ENCODE results near the gene CFAP100. TPM values are rescaled to one million over a fixed set of nuclear protein-coding genes. Genes with fewer than 3 reads are reported as not detected.

CFAP100 gene
- total RNA-seq, 1 donor: not detected

- DNase-seq (ENCODE audit: low read depth in 2 of 3, low spot score in 2 of 3): peak; percentile 89 to 94 (median 91)
These were observed 80.9 kb downstream of the CFAP100 start, which contains the start of gene ZXDC for GRCh38 chr3:126475413-126476114. Gene ZXDC (minus strand): TSS chr3:126475891. CDS start chr3:126475865, 26 bp downstream.

DNA sequence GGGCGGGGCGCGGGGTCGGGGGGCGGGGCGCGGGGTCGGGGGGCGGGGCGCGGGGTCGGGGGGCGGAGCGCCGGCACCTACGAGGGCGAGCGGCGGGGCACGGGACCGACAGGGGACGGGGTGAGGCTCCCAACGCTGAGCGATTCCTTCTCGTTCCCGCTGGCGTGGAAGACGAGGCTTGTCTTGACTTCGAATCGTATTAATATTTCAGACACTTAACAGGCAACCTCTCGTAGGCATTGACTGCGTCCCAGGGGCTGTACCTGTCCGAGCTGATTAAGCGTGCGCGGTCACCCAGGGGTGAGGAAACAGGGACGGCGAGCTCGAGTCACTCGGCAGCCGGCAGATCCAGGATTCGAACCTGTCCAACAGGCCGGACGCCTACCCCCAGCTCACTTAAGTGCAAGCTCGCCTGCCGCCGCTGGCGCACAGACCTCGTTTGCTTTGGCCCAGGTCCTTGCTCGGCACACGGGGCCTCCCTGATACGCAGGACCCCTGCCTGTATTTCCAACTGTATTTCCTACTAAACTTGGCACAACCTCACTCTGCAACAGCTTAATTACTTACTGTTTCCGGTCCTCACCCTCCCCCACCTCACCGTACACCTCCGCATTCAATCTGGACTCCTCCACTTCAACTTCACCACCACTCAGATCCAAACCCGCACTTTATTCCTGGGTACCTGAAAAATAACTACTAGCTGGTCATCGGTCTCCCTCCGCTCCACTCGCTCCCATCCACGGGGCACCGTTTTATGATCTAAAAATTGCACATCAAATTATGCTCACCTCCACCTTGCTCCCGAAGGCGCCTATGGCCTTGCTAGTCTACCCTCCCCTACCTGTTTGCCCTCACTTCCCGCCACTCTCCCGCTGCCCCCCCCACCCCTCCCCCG lies 81.7 kb downstream of the CFAP100 start:
- peak in 2 of 3 donors; percentile 49 to 65 for DNase-seq (ENCODE audit: low read depth in 2 of 3, low spot score in 2 of 3)

GRCh38 chr3:126477061-126477380 lies 82.3 kb downstream of the CFAP100 start:
- no peak for DNase-seq (ENCODE audit: low read depth in 2 of 3, low spot score in 2 of 3)

GRCh38 chr3:126478581-126479310 lies 84.0 kb downstream of the CFAP100 start:
- DNase-seq (ENCODE audit: low read depth in 2 of 3, low spot score in 2 of 3): no peak

GRCh38 chr3:126479642-126480041 lies 84.9 kb downstream of the CFAP100 start:
- DNase-seq (ENCODE audit: low read depth in 2 of 3, low spot score in 2 of 3): no peak

DNA sequence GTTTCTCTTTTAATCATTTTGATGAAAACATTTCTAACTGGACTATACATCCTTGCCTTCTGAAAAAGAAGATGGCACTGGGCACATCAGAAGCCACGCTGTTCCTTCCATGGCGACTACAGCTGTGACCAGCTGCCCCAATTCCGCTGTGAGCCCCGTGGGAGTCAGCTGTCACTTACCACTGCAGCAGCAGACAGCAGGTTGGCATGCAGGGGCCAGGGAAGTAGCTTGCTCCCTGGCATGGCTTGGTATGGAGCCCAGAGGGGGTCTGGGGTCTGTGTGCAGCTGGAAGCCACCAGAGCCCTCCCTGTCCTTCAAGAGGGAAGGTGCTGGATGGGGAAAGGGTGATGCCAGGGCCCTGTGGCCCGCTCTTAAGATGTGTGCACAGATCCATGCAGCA lies 85.5 kb downstream of the CFAP100 start:
- no peak for DNase-seq (ENCODE audit: low read depth in 2 of 3, low spot score in 2 of 3)

- DNase-seq (ENCODE audit: low read depth in 2 of 3, low spot score in 2 of 3): no peak
These were observed 86.2 kb downstream of the CFAP100 start for GRCh38 chr3:126480861-126481260.

- no peak for DNase-seq (ENCODE audit: low read depth in 2 of 3, low spot score in 2 of 3)
These were observed 87.2 kb downstream of the CFAP100 start for GRCh38 chr3:126481808-126482502.

DNA sequence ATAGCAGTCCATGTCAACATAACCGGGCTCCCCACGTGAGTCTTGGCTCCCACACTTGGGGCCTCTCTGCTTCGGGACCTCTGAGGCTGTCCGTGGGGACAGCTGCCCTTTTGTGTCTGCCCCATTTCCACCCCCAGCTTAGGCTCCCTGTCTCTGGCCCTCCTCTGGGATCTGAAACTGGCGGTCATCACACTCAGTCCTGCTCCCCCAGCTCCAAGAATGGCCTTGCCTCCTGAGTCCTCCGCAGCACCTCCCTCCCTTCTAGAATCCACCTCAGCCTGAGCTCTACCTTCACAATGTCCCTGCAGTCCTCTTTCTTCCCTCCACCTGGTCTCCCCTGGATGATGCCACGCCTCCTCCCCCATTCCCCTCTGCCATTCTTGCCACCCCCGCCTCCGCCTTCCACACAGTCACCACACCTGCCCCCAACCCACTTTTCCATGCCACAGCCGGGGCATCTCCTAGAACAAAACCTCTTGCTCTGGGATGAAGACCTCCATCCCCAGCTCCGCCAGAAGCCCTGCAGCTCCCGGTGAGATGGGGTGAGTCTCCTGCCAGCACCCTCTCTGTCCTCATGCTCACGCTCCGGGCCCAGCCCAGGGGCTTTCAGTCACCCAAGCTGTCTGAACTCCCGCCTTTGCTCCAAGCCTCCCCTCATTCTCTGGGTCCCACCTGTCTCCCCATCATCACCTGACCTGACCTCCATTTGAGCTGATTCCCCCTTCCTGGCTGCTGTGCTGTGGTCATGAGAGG lies 88.0 kb downstream of the CFAP100 start:
- DNase-seq (ENCODE audit: low read depth in 2 of 3, low spot score in 2 of 3): no peak

- no peak for DNase-seq (ENCODE audit: low read depth in 2 of 3, low spot score in 2 of 3)
These were observed 88.6 kb downstream of the CFAP100 start for GRCh38 chr3:126483321-126483761.

DNA sequence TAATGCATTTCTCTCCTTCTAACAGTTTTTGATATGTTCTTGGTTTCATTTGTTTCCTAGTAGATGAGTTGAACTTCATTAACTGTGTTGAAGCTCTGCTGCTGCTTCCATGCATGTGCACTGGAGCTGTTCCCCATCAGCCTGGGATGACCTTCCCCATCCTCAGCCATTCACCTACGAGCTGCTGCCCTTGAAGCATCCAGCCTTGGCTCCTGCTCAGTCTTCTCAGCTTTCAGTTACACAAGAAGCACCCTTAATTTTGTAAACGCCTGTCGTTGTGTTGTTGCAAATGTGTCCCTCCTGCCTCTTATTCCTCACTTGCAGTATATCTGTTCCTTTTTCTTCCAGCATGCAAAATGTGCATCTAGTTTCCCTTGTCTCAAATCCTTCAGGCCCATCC lies 89.4 kb downstream of the CFAP100 start:
- DNase-seq (ENCODE audit: low read depth in 2 of 3, low spot score in 2 of 3): no peak

DNA sequence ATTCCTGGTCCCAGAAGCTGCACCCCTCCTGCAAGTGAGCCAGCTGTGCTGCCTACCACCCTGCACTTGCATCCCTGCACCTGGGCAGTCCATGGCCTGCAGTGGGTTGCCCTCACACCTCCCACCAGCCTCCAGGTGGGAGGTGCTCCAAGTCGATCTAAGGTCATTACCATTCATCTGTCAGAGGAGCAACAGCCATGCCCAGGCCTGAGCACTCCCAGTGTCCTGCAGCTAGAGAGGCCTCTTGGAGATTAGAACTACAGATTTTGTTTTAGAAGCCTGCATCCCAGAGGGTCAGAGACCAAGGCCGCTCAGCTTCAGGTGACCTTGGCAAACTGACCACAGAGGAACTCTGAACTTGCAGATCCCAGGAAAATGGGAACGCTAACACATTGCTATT lies 90.0 kb downstream of the CFAP100 start:
- no peak for DNase-seq (ENCODE audit: low read depth in 2 of 3, low spot score in 2 of 3)

DNA sequence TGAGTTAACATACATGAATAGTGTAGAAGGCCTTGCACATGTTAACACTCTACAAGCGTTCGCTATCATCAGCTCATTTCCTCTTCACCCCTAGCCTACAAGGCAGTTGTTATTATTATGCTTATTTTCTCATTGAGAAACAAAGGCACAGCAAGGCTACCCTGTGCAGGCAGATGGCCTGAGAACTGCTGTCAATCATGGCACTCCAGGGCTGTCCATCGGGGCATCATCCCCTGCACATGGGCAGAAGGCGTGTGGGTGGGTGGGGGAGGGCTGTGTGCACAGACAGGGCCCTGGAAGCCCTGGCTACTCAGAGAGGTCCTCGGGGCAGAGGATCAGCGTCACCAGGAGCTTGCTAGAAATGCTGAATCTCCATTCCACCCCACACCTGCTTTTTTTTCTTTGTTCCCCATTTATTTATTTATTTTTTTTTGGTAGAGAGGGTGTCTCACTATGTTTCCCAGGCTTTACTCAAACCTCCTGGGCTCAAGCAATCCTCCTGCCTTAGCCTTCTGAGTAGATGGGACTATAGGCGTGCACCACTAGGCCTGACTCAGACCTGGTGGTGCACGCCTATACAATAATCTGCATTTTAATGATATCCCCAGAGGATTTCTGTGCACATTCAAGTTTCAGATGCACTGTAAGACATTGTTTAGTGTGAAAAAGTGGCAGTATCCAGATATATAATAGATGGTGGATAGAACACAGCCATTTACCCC lies 90.6 kb downstream of the CFAP100 start:
- DNase-seq (ENCODE audit: low read depth in 2 of 3, low spot score in 2 of 3): no peak

- DNase-seq (ENCODE audit: low read depth in 2 of 3, low spot score in 2 of 3): no peak
These were observed 91.2 kb downstream of the CFAP100 start for GRCh38 chr3:126485956-126486355.

Other genes with a start within 250 kb of the CFAP100 start
- gene ALDH1L1, start 214.3 kb upstream of the CFAP100 start, total RNA-seq: under 0.01 TPM
- gene KLF15, start 37.5 kb upstream of the CFAP100 start, total RNA-seq: under 0.01 TPM
- 82.7 TPM for gene ZXDC, start 81.0 kb downstream of the CFAP100 start, total RNA-seq
- gene UROC1, start 122.9 kb downstream of the CFAP100 start, total RNA-seq: under 0.01 TPM
- 36.4 TPM for gene CHST13, start 129.2 kb downstream of the CFAP100 start, total RNA-seq
- gene C3orf22, start 164.0 kb downstream of the CFAP100 start, total RNA-seq: not detected